Right lobe of liver (tissue), 4 donors: ENCODE results near the gene SLC35C1.

Experiments
- CTCF ChIP-seq, 4 donors: fragments of 200-600 bp in 3 of 4; fragments of 450-650 bp in 1 of 4; IDR thresholded peaks; one replicate each; pipeline versions ENCODE4 v1.5.1 to v1.8.0; 2016 to 2022; ENCODE audit warnings: antibody characterized with exemption in 4 of 4, mild to moderate bottlenecking in 2 of 4
- POLR2A ChIP-seq: fragments of 450-650 bp; IDR thresholded peaks from one replicate; pipeline ENCODE4 v1.6.1; 2017; ENCODE audit warnings: antibody characterized with exemption, mild to moderate bottlenecking
- donor health status: DM: no; HTN: no; CAD: no.
- donor health status: DM: no; HTN: no; CAD: no.
- donor health status: DM: no; HTN: yes; CAD: no.

GRCh38 chr11:45830596-45830995 lies 25.6 kb downstream of the SLC35C1 start:
- TF ChIP-seq CTCF (IDR thresholded peaks at IDR 0.05) (no peak), POLR2A (no peak)
